HepG2 (cell line): ENCODE results near the gene SEPTIN11. TPM values are rescaled to one million over a fixed set of nuclear protein-coding genes. Genes with fewer than 3 reads are reported as not detected.

Experiments
- ATAC-seq: fragments of 200-7000 bp; cut with Tn5 transposase; 3 replicates; pipeline ENCODE4 v1.9.1; 2020; ENCODE audit warnings: mild to moderate bottlenecking, moderate library complexity
- BruUV-seq: library from RNA; stranded (reverse); fragments of 400-500 nt; replicated peaks from 2 replicates; lab custom pipeline; 2021; lab: Mats Ljungman, UMichigan
- CTCF ChIA-PET: fragments of 300-600 bp; formaldehyde crosslinking; extraction: SDS; loops from one replicate; lab custom pipeline; 2021; ENCODE audit warnings: low total read pairs, inconsistent platforms, low intra/inter-chr PET ratio; lab: Yijun Ruan, JAX
- POLR2A ChIA-PET: fragments of 350-600 bp; sonication (Branson Sonifier 250); formaldehyde crosslinking; loops from one replicate; lab custom pipeline; 2020; ENCODE audit warnings: antibody characterized with exemption, inconsistent platforms; lab: Yijun Ruan, JAX
- DNase-seq: peaks from one replicate; pipeline ENCODE4 v3.0.0-alpha.2; 2015; ENCODE audit warnings: low spot score
- FAIRE-seq: peaks from 3 replicates; lab custom pipeline; 2011; peaks lifted over from hg19 to GRCh38; lab: Jason Lieb, UNC
- H2AFZ ChIP-seq: one replicate; pipeline ENCODE4 v1.6.1; 2011; ENCODE audit warnings: low read length, inconsistent platforms
- H3K27ac ChIP-seq: fragments of 300-600 bp; 3 replicates; pipeline ENCODE4 v1.8.0; 2011; ENCODE audit warnings: mixed run types, mild to moderate bottlenecking, mixed read lengths, low read length, inconsistent platforms; ENCODE audit not compliant: insufficient read depth; ENCODE audit errors: extremely low read length
- H3K27me3 ChIP-seq, 2 experiments: fragments of 200-600 bp in 1 of 2; 2 replicates in 1 of 2; 3 replicates in 1 of 2; pipeline versions ENCODE4 v1.6.0 to v1.8.0; 2011; ENCODE audit warnings: low read length in 2 of 2, mild to moderate bottlenecking in 2 of 2, moderate library complexity in 2 of 2, inconsistent platforms in 1 of 2; ENCODE audit not compliant: insufficient read depth in 2 of 2, control insufficient read depth in 1 of 2
- H3K36me3 ChIP-seq, 2 experiments: fragments of 200-600 bp in 1 of 2; replicated peaks in 1 of 2; 2 replicates in 1 of 2; 3 replicates in 1 of 2; pipeline versions ENCODE4 v1.5.1 to v1.8.0; 2011; ENCODE audit warnings: low read length in 2 of 2, inconsistent platforms in 1 of 2; ENCODE audit not compliant: insufficient read depth in 2 of 2, control insufficient read depth in 1 of 2
- H3K4me1 ChIP-seq: 2 replicates; pipeline ENCODE4 v1.5.1; 2012; ENCODE audit warnings: low read length, inconsistent platforms; ENCODE audit not compliant: insufficient read depth
- H3K4me2 ChIP-seq: 2 replicates; pipeline ENCODE4 v1.6.0; 2011; ENCODE audit warnings: low read depth, low read length, inconsistent platforms
- H3K4me3 ChIP-seq, 3 experiments: fragments of 200-600 bp in 1 of 3; sonication (generic), shearing (Covaris generic) in 1 of 3; replicated peaks in 1 of 3; 2 replicates each; pipeline ENCODE4 v1.5.1; 2011 to 2016; ENCODE audit warnings: low read length in 3 of 3, inconsistent platforms in 2 of 3, low read depth in 2 of 3, mild to moderate bottlenecking in 2 of 3, control low read depth in 1 of 3, mixed read lengths in 1 of 3; ENCODE audit not compliant: insufficient read depth in 1 of 3
- H3K79me2 ChIP-seq: one replicate; pipeline ENCODE4 v1.6.1; 2011; ENCODE audit warnings: low read length, inconsistent platforms; ENCODE audit not compliant: insufficient read depth
- H3K9ac ChIP-seq: 2 replicates; pipeline ENCODE4 v1.6.0; 2011; ENCODE audit warnings: mild to moderate bottlenecking, low read depth, low read length, inconsistent platforms; ENCODE audit not compliant: insufficient read depth
- H3K9me3 ChIP-seq: 2 replicates; pipeline ENCODE4 v1.5.1; 2012; ENCODE audit warnings: mild to moderate bottlenecking, low read length
- H4K20me1 ChIP-seq: 2 replicates; pipeline ENCODE4 v1.6.0; 2011; ENCODE audit warnings: inconsistent platforms, mild to moderate bottlenecking, low read length, moderate library complexity; ENCODE audit not compliant: insufficient read depth
- ARNT2 ChIP-seq: sonication (generic); formaldehyde crosslinking; IDR thresholded peaks from 2 replicates; pipeline ENCODE4 v1.8.0; 2022; ENCODE audit warnings: mild to moderate bottlenecking, low read depth, missing genetic modification reagents, moderate library complexity
- CBX2 ChIP-seq, 2 experiments: fragments of 200-600 bp in 1 of 2; sonication (generic); formaldehyde crosslinking in 1 of 2; IDR thresholded peaks; 2 replicates each; pipeline versions ENCODE4 v1.7.0 to v1.8.1; 2018 to 2022; ENCODE audit warnings: low read depth in 2 of 2, low read length in 1 of 2, mild to moderate bottlenecking in 1 of 2, missing genetic modification reagents in 1 of 2
- FIP1L1 ChIP-seq: fragments of 200-400 bp; formaldehyde crosslinking; IDR thresholded peaks from 2 replicates; pipeline ENCODE4 v1.6.1; 2018; ENCODE audit warnings: low read depth, mild to moderate bottlenecking, low read length, moderate library complexity, borderline replicate concordance; ENCODE audit not compliant: insufficient read depth
- IKZF4 ChIP-seq: sonication (generic); formaldehyde crosslinking; IDR thresholded peaks from 2 replicates; pipeline ENCODE4 v1.5.1; 2020; ENCODE audit warnings: borderline replicate concordance, mild to moderate bottlenecking, low read depth, missing genetic modification reagents; ENCODE audit errors: not compliant biosample characterization
- KAT7 ChIP-seq: IDR thresholded peaks from 2 replicates; pipeline ENCODE4 v1.6.1; 2018; ENCODE audit warnings: borderline replicate concordance, missing compliant biosample characterization
- MTF2 ChIP-seq: sonication (generic); formaldehyde crosslinking; IDR thresholded peaks from 2 replicates; pipeline ENCODE4 v1.5.0; 2020; ENCODE audit warnings: missing genetic modification reagents, borderline replicate concordance
- PHF5A ChIP-seq: IDR thresholded peaks from one replicate; pipeline ENCODE4 v1.6.1; 2018; ENCODE audit warnings: low read depth, missing genetic modification reagents; ENCODE audit not compliant: unreplicated experiment
- POGZ ChIP-seq: sonication (generic); formaldehyde crosslinking; IDR thresholded peaks from 2 replicates; pipeline ENCODE4 v1.4.0; 2020; ENCODE audit warnings: mild to moderate bottlenecking, missing genetic modification reagents
- SATB2 ChIP-seq: sonication (generic); formaldehyde crosslinking; IDR thresholded peaks from 2 replicates; pipeline ENCODE4 v1.5.0; 2020; ENCODE audit warnings: missing genetic modification reagents
- TOPORS ChIP-seq: sonication (generic); formaldehyde crosslinking; IDR thresholded peaks from 2 replicates; pipeline ENCODE4 v1.8.0; 2023; ENCODE audit warnings: mild to moderate bottlenecking, missing genetic modification reagents
- ZNF24 ChIP-seq: fragments of 450-650 bp; IDR thresholded peaks from 2 replicates; pipeline ENCODE4 v1.6.1; 2017; ENCODE audit warnings: antibody characterized with exemption, mild to moderate bottlenecking
- ZNF34 ChIP-seq: sonication (generic); formaldehyde crosslinking; IDR thresholded peaks from 2 replicates; pipeline ENCODE4 v1.4.0; 2020; ENCODE audit warnings: mild to moderate bottlenecking, missing genetic modification reagents, borderline replicate concordance
- ZNF766 ChIP-seq: sonication (generic); formaldehyde crosslinking; IDR thresholded peaks from 2 replicates; pipeline ENCODE4 v1.5.0; 2020; ENCODE audit warnings: missing genetic modification reagents, borderline replicate concordance
- WGBS: methylation state at CpG from one replicate; pipeline ENCODE4 v1.1.6; 2017; ENCODE audit warnings: low lambda C conversion rate; 5-methylcytosine and 5-hydroxymethylcytosine counted together
- in situ Hi-C: cut with HindIII; loops from 2 replicates; pipeline ENCODE4 v1.10.0; 2017; ENCODE audit warnings: low pct_unique_long_range_greater_than_20kb; ENCODE audit not compliant: extremely low pct_ligation_motif_present
- intact Hi-C: fragments of 100-400 bp; cut with micrococcal nuclease; formaldehyde crosslinking; loops from one replicate; pipeline ENCODE4 v1.10.0; 2022; ENCODE audit not compliant: unreplicated experiment
- polyA plus RNA-seq, 8 experiments: library from polyadenylated mRNA; depleted of rRNA in 3 of 8; stranded (reverse) in 7 of 8; unstranded in 1 of 8; fragments of >200 nt; fragmentation: Illumina TruSeq in 4 of 8; extraction: Trizol in 4 of 8; gene quantifications; 2 replicates each; pipeline versions ENCODE4 v1.2.1 to v1.2.3, GENCODE V29; 2011 to 2016; ENCODE audit warnings: low read depth in 4 of 8, missing spikeins in 1 of 8, mixed read lengths in 1 of 8; ENCODE audit not compliant: insufficient read depth in 1 of 8
- total RNA-seq, 5 experiments: library from RNA; depleted of rRNA; stranded (reverse); fragments of >200 nt; fragmentation: Illumina TruSeq; extraction: Trizol; gene quantifications; 2 replicates each; pipeline ENCODE4 v1.2.3, GENCODE V29; 2016; ENCODE audit warnings: low read depth in 1 of 5

SEPTIN11 gene
- total and polyA plus RNA-seq, 2 of the 13 experiments (the other 11 are each of a cell fraction or from before 2014, with no cell fraction given): 28.9 to 47.3 TPM

GRCh38 chr4:76923619-76924357, 25.8 kb upstream of the SEPTIN11 start:
- in situ Hi-C loops (no loop called here), intact Hi-C loops (no loop called here)
- Histone ChIP-seq H3K36me3 (no peaks in the 10 kb centered on the region), H3K27ac (no peak overlapping the region), H3K4me2 (no peak overlapping the region), H3K9me3 (no peaks in the 10 kb centered on the region), H3K4me1 (no peaks in the 10 kb centered on the region), H3K9ac (no peak overlapping the region), H3K79me2 (no peaks in the 10 kb centered on the region), H4K20me1 (no peaks in the 10 kb centered on the region), H2AFZ (no peak overlapping the region), H3K4me3 (no peak overlapping the region), H3K27me3 (no peaks in the 10 kb centered on the region)
- ATAC-seq (no peak), FAIRE-seq (no peak), DNase-seq (no peak)
- POLR2A ChIA-PET: no interaction called here
- TF ChIP-seq ZNF766 (CRISPR knock-in tag): no peak
- TF ChIP-seq ZNF34 (CRISPR knock-in tag): no peak
- no peak for TF ChIP-seq FIP1L1
- TF ChIP-seq POGZ (CRISPR knock-in tag): no peak
- TF ChIP-seq ZNF24: no peak
- no peak for TF ChIP-seq SATB2
- no peak for TF ChIP-seq ARNT2
- TF ChIP-seq TOPORS (CRISPR knock-in tag): no peak
- no peak for TF ChIP-seq IKZF4
- TF ChIP-seq KAT7: no peak
- no peak for TF ChIP-seq CBX2 (IDR thresholded peaks at IDR 0.05; ENCODE audit: low read depth, low read length)
- TF ChIP-seq CBX2 (CRISPR knock-in tag; IDR thresholded peaks at IDR 0.05; ENCODE audit: low read depth): no peak
- TF ChIP-seq PHF5A (CRISPR knock-in tag): no peak
- TF ChIP-seq MTF2 (CRISPR knock-in tag): no peak
- CTCF ChIA-PET: no interaction called here
- BruUV-seq: no TSS peak
- 75% methylated on average over 5 of the region's 5 CpGs for WGBS
